Midbrain (tissue), 1 donor: ENCODE data around the gene DRD3.

ENCODE experiments used
- DNase-seq: peaks from one replicate; lab custom pipeline; 2025; lab: John Stamatoyannopoulos, UW

The DRD3 gene

DNA sequence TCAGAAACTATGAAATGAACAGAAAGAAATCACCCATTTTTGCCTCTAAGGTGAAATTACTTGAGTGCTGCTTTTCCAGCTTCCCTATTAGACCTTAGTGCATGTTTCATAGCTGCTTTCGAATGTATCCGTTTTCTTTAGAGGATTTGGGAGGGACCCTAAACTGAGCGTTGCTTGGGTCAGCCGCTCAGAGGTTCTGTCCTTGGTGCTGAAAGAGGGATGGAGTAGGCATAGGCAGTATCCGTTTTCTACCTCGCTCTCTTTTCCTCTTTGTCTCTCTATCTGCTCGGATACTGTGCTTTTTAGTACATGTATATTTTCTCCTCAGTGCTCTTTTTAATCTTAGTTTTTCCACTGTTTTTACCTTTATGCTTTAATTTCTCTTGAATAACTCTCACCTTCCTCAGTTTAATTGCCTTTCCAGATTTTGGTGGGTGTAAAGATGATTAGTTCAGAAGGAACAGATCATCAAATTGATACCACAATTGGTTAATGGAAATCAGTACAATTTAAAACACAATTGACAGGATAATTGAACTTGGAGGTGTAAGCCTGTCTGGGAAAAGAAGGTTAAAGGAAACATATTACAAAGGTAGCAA is at the start of gene DRD3:
Gene DRD3, minus strand, starts transcription at position 283 of the 599 bp plus-strand sequence. CDS start 7,060 bp downstream, outside the sequence.
- DNase-seq: no peak

DNA sequence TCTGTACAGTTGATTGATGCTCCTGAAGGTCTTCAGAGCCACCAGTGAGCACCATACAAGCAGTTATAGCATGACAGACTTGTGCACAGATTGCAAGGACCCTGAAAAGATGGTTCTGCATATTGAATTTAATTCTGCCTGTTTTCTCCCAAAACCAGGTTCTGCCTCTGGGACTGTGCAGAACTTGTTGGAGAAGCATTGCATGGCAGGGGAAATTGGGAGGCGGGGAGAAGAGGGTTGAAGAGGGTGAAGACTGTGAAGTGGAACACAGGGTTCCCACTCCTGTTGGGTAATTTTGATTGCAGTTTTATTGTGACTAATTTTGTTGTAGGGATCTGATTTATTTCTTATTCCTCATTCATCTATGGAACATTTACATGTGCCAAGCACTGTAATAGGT is 48.2 kb upstream of the DRD3 start:
- no peak for DNase-seq

DNA sequence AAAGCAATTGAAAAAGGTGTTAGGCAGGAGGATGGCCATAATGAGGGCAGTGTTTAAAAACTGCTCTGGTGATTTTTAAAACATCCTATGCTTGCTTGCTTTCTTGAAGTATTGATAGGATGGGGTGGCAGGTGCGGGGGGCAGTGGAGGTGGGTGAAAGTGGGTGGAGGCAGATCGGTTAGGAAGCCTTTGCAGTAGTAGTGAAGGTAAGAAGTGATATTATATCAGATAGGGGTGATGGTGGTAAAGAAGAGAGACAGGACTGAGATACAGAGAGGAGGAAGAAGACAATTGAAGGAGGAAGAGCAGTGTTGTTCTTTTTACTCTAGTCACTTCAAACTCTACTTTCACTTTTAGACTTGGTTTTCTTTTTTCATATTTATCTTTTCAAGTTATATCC is 47.5 kb upstream of the DRD3 start:
- no peak for DNase-seq

DNA sequence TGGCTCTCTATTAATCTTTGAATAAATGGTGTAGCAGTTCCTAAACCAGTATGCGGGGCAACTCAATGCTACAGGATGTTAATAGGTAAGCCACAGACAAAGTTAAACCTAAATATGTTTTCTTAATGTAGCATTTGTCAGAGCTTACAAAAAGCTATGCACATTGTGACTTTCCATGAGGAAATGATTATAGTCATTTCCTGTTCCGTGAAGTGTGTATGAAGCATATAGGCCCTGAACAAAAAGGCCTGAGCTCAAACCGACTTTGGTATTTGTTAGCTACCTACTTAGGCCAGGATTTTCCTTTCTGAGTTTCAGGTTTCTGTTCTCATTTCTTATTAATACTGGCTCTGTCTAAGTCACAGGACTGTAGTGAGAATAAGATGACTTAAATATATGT is 44.3 kb upstream of the DRD3 start:
- no peak for DNase-seq

DNA sequence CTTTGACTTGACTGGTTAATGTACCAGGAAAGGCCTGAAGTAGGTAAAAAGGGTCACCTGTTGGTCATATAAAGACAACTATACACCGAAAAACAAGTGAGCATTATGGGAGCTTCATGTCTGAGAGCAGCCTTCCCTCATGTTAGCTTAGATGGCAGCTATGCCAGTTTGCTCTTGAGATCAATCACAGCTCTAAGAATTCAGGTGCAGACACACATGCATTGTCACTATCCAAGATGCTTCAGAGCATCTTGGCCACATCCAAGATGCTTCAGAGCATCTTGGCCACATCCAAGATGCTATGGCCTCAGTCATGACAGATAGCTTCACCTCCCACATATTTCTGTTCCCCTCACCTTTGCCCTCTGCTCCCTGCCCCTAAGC is 43.0 kb upstream of the DRD3 start:
- DNase-seq: no peak

DNA sequence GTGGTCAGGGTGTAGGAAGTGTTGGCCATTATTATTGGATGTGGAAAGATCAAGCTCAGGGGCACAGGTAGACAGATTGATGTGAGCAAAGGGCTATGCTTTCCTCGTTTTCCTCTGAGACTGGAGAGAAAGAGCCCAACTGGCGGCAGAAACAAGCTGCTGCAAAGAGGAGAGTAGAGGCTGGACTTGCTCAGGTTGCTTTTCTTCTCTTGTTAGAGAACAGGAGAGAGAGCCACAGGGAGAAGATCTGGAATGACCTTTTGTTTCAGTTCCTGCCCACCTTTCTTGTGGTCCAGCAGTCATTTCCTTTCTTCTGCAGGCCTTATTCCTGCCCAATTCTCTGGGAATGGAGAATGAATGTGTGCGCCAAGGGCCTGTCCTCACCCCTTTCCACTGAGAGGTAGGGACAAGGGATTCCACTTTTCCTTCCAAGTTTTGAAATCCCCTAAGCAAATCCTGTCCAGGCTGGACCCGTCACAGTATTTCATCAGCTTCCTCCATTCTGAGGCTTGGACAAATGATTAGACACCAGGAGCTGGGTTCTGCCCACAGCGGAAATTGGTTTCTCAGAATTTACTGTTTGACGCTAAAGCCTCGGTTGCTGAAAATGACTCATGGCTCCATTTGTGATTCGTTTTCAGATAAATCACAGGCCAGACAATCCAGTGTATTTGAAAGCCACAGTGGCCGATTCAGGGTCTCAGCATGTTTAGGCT is 42.5 kb upstream of the DRD3 start:
- no peak for DNase-seq

DNA sequence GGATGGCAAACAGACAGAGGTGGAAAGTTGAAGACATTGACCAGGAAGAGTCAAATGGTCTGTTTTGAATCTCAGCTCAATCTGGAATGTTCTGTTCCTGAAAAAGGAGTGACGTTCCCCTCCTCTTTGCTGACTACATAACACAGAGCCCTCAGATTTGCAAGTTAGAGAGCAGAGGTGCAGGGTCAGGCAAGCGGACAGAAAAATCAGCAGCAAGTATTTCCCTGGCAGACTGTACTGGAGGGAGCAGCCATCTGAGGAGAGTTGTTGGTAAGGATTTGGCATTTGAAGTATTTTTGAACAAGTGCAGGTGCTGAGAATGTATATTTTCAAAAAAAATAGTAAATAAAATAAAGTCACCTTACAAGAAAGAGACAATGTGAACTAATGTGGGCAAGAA is 40.9 kb upstream of the DRD3 start:
- no peak for DNase-seq

DNA sequence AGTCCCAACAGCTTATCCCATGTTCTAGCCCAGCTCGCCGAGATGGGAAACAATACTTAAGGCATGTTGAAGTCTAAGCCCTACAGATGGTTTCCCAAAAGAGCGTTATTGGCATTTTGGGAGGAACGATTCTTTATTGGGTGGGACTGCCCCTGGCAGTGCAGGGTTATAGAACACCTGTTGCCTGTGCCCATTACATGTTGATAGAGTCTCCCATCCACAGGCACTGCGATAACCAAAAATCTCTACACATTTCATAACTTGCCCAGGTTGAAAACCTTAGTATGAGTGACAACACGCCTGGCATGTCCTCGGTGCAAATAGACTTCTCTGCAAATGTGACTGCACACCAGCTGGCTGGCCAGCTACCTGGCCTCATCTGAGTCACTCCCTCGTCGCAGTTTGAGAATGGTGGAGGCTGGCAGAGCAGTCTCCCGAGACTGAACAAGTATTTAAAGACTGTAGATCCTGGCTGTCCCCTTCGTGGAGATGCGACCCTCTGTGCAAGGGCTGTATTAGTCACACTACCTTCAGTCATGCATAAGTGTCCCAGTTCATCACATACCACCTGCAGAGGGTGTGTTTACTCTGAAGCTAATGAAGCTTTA is 39.8 kb upstream of the DRD3 start:
- DNase-seq: no peak

DNA sequence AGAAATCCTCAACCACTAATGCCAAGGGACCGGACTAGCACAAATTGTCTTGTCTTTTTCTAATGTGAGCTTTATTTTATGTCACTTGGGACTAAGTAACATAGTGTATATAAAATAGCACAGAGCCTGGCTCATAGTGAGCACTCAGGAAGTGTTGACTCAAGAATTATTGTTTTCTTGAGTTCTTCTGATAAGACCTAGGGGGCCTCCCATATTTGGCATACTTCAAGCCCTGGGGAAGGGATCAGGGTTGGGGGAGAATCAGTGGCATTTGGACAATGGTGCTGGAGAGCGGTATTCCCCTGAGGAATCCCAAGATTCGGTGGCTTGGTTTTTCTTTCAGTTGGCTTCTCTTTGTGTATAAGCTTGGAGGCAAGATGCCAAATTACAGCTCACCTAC is 39.2 kb upstream of the DRD3 start:
- DNase-seq: no peak

DNA sequence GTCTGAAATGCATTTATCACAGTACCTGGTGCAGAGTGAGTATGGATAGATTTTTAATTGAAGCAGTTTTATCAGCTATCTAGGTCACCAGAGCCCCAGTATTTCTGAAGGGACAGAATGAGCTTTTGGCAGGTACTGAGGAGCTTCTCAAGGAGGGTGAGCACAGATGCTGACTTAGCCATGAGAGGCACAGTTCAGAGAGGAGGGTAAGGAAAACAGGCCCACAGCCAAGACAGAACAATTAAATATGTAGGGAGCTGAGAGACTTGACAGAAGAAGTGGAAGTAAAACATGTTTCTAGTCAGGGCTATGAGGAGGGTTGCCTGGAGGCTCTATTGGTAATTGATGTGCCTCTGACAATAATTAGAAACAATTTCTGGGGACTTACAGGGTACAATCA is 38.4 kb upstream of the DRD3 start:
- no peak for DNase-seq

DNA sequence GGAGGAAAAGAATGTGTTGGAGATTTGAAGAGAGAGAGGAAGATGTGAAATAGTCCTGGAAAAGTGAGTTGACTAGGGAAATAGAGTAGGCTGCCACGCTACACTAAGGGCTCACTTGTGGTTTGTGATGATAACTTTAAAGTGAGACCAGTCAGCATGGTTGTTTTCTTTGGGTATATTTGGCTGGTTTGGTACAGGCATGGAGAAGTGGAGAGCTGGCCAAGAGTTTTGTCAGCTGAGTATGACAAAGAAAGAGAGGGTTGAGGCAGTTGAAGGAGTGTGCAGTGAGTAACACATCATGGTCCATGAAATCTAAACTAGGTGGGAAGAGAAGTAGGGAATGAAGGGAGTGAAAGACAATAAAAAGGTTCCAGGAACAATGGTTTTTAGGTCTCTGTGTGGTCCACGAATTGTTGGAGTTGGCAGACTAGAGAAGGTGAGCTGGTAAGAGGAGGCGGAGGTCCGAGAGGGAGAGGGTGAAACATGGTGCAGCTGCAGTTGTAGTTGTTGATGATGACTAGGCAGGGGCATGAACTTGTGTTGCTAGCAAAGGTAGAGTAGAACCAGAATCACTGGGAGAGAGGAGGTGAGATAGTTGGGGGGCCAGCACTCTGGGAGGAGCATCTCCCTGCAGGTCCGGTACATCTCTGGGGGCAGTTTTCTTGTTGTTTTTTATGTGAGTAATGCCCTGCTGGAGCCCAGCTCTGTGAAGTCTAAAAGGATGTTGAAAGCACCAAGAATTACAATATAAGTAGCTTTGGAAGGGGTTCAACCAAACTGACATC is 37.5 kb upstream of the DRD3 start:
- DNase-seq: no peak

DNA sequence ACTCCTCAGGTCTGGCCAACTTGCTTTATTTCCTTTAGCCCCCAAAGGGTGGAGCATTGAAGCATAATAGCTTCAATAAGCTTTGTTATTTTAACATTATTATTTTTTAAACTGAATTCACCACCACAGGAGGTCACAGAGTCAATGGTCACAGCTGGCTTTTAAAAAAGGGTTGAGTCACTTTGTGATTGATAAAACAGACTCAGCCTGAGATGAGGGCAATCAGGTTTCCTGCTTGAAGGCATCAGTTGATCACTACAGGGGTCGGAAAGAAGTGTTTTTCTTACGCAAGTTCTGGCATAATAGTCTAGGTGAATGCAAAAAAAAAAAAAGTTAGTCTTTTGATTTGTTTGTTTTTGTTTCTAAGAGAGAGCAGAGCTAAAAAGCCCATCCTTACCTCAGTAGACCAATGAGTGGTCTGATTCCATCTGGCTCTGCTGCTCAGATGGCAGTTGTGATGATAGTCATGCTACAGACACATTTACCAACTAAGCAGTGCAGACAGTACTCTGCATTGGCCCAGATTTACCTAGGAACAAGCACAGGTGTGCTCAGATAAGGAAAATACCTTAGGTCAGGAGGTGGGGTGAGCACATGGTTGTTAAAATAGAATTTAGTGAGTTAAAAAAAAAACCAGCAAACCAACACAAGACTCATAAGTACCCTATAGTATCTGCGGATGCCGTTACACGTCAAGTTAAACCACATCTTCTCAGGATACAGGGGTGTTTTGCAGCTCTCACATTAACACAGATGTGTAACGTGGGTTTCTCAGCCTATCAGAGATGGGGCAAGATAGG is 35.9 kb upstream of the DRD3 start:
- no peak for DNase-seq

DNA sequence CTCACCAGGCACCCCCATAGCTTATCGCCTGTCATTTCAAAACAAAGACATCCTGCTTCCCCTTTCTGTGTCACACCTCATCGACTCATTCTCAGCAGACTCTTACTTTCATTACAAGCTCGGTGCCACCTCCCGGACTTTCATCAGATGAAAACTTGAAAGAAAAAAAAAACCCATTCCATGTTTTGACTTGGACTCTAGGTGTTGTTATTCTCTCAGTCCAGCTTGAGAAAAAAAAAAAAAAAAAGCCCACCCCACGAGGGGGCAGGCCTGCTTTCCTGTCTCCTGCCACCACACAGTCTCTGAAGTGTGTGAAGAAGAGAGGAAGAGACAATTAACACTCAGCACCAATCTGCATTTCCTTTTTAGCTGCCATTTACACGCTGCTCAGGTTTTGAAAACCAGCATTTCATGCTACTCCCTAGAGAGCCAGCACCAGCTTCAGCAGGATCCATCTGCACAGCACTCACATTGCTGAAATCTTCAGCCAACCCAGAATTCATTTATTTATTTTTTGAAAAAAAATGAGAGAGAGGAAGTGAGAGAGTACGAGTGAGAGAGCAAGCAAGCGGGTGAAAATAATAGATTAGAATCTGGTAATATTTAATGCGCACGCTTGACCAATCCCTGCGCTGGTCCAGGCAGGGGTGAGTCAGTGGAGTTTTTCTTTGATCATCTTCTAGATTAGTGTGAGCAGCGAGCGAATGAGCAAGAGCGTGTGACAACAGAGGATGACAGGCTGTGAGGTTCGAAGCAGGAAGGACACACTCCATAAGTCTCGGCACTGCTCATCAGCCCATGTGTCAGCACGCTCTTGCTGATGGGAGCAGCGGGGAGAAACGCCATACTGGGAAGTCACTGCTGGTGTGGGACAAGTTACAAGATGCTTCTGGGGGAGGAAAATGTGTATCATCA is 35.0 kb upstream of the DRD3 start:
- DNase-seq: no peak

DNA sequence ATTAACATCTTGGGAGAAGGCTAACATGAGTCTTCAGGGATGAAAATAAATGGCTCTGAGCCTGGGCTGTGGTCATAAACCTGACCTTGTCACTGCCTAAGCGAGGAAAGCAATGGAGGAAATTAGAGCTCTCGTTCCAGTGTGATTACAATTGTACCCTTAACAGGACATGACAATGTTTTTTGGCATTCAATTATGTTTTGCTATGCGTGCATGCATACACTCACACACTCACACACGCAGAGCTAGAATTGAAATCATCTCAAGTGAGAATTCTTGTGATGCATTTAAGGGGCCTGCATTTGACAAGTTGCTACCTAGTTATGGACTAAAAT is 34.4 kb upstream of the DRD3 start:
- DNase-seq: no peak

DNA sequence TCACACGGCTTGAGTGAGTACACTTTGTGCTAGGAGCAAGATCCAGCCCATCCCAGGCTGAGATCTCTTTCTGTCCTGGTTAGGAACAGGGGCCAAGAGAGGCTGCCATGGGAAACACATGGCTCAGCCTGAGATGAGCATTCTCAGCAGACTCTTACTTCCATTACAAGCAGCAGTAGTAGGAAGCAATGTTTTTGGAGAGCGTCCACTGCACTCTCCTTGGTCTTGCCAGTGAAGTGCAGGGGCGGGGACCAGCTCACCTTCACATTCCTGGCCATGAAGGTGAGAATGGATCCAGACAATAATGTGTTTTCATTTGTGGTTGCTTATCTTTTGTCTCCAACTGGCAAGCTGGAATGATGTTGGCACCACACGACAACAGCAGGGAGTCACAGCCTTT is 33.8 kb upstream of the DRD3 start:
- DNase-seq: no peak

DNA sequence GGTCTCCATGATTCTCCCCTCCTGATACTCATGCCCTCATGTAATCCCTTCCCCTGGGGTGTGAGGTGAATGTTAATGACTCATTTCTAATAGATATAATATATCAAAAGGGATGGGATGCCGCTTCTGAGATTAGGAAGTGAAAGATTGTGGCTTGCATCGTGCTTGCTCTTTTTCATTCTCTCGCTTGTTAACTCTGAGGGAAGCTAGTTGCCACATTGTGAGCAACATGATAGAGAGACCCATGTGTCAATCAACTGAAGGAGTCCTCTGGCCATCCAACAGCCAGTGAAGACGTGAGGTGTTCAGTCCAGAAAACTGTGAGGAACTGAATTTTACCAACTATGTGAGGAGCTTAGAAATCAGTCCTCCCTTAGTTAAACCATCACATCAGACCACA is 28.9 kb upstream of the DRD3 start:
- no peak for DNase-seq

DNA sequence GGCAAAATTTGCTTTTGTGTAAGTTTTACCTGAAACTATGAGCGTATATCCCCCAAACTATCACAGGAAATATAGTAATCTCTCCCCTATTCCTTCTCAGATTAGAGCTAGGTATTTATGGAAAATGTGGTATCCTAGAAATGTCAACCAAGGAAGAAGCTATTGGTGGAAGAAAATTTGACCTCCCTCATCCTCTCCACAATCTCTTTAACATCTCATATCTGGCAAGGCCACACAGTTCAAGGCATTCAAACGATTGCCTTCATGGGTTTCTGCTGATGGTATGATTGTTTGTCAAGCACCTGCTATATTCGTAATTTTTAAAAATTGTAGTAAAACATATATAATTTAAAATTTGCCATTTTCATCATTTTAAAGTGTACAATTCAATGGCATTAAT is 27.5 kb upstream of the DRD3 start:
- DNase-seq: no peak

DNA sequence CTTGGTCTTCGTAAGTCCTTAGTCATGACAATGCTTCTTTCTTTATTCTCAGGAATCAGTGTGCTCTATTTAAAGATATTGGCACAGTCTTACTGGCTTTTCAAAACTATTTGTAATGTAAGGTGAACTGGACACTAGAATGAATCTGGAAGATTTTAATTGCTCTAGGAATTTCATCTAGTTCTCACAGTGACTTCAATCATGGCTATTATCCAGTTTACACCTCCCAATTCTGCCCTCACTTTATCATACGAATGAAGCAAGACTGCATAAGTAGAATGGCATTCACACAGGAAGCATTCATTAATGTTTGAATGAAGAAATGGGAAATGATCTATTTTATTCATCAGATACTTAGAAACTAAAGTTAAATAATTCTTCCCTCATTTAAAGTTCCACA is 26.7 kb upstream of the DRD3 start:
- DNase-seq: no peak

DNA sequence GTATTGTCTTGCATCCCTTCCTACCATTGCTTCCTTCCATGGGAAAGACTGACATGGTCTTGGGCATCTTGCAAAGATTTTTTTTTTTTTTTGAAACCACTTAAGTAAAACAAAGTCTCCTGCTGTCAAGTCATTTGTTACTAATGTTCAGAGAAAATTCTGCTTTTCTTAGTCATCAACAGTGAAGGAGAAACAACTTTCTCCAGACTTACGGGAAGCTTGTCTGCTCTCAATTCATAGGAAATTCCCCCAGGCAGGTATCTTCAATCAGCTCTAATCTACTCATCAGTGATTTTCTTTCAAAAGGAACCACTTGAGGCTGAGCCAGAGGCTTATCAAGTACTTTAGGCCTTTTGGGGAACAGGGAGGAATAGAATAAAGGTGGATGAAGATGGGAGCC is 15.9 kb upstream of the DRD3 start:
- DNase-seq: no peak

DNA sequence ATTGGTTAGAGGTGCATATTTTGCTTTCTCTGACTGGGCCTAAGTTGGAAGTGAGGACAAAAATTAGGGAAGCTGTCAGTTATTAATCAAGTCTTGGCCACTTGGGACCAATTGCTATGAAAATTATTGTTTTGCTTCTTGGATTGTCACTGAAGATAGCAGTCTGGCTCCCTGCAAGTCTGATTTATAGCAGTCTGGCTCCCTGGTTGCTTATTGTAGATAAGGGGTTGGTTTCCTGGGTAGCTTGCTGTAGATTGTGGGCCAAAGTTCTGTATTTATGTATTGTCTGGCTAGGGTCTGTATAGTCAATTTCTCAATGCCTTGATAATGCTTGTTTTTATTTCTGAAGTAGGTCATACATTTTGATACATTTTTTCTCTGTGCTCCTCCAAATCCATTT is 13.3 kb upstream of the DRD3 start:
- no peak for DNase-seq

DNA sequence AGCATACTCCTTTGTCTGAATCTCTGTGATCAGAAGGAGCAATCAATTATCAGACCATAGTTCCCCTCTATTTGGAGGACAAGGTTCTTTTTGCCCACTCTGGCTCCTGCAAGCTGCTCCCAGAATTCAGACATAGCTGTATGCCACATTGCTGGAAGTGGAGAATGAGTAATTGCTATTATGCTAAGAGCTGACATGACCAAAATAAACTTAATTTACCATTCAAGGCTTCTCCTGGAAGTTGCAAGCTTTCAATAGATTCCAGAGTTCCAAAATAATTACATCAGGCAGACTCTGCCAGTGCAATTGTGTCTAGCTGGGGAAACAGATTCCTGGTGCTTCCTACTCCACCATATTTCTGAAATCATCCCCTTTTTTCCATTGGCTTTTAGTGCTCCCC is 7.6 kb upstream of the DRD3 start:
- DNase-seq: no peak
